Right forelimb (tissue), 1 donor: Measurements from ENCODE around the gene CCN5.

Experiments
- DNase-seq: peaks from one replicate; pipeline ENCODE4 v3.0.0-alpha.2; 2018

CCN5 gene

GRCh38 chr20:44716309-44717106 lies 1.3 kb downstream of the CCN5 start:
- no peak for DNase-seq

GRCh38 chr20:44717986-44718385 lies 2.8 kb downstream of the CCN5 start:
- DNase-seq, result no peak

GRCh38 chr20:44719841-44720240 lies 4.7 kb downstream of the CCN5 start:
- DNase-seq, result no peak

- DNase-seq, result no peak
Observed at GRCh38 chr20:44720621-44720996, 5.4 kb downstream of the CCN5 start.

GRCh38 chr20:44720997-44721784 lies 6.0 kb downstream of the CCN5 start:
- no peak for DNase-seq

- DNase-seq, result no peak
Observed at GRCh38 chr20:44721785-44722054, 6.6 kb downstream of the CCN5 start.

- no peak for DNase-seq
Observed at GRCh38 chr20:44722990-44723389, 7.8 kb downstream of the CCN5 start.

- DNase-seq, result no peak
Observed at GRCh38 chr20:44723391-44723790, 8.2 kb downstream of the CCN5 start.

GRCh38 chr20:44723798-44724362 lies 8.7 kb downstream of the CCN5 start:
- DNase-seq, result no peak

GRCh38 chr20:44724423-44725091 lies 9.4 kb downstream of the CCN5 start:
- DNase-seq, result no peak

- DNase-seq, result no peak
Observed at GRCh38 chr20:44725837-44726236, 10.7 kb downstream of the CCN5 start.

- DNase-seq, result no peak
Observed at GRCh38 chr20:44727039-44727438, 11.9 kb downstream of the CCN5 start.

GRCh38 chr20:44727651-44728050 lies 12.5 kb downstream of the CCN5 start:
- DNase-seq, result no peak

- no peak for DNase-seq
Observed at GRCh38 chr20:44728801-44729443, 13.8 kb downstream of the CCN5 start.

GRCh38 chr20:44730441-44730840 lies 15.3 kb downstream of the CCN5 start:
- no peak for DNase-seq

GRCh38 chr20:44731657-44732056 lies 16.5 kb downstream of the CCN5 start:
- no peak for DNase-seq

GRCh38 chr20:44732327-44732726 lies 17.2 kb downstream of the CCN5 start:
- no peak for DNase-seq

- peak; percentile 81 for DNase-seq
Observed at GRCh38 chr20:44733341-44734069, 18.3 kb downstream of the CCN5 start.

- no peak for DNase-seq
Observed at GRCh38 chr20:44734938-44735337, 19.8 kb downstream of the CCN5 start.

GRCh38 chr20:44735816-44736169 lies 20.6 kb downstream of the CCN5 start:
- DNase-seq, result no peak

GRCh38 chr20:44736170-44737021 lies 21.2 kb downstream of the CCN5 start:
- no peak for DNase-seq

GRCh38 chr20:44737116-44737515 lies 21.9 kb downstream of the CCN5 start:
- DNase-seq, result no peak
